GM21515 (cell line): ENCODE measurements around the gene RUNX2.

Experiments
- ATAC-seq: cut with Tn5 transposase; IDR thresholded peaks from one replicate; pipeline ENCODE4 v1.9.1; 2021; ENCODE audit not compliant: unreplicated experiment

The RUNX2 gene

DNA sequence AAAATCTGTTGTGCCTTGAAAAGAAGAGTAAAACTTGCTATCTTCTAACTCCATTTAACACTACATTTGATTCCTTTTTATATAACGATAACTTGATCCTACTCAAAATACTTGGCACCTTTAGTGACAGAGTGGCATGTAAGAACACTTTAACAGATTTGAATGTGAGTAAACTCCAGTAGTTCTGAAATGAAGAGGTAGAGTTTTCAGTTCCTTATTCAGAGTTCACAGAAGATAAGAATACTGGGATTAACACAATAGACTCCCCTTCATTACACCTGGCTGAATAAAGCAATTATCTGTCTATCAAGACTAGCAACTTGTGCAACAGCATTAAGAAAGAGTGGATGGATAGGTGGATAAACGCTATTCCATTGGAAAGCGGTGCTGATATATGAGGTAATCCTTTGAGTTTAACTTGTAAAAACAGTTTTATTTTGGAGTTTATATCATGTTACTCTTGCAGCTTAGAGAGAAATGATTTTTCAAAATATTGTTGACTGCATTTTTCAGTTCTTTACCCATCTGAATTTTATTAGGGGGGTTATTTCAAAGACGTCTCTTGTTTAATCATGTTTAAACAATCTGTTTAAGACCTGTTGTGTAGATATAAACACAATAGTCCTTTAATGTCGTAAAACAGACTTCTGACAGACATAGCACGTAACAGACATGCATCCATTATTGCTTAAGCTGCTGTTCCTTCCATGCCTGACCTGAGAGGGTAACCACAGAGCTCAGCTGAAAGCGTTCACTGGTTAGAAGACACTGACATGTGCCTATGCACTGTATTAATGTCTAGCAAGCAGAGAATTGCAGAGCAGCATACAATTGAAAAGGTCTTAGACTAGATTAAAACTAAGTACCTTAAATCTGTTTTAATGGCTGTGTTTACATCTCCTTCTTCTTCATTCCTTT, 152.0 kb downstream of the RUNX2 start:
- peak; percentile 91 for ATAC-seq

- no peak for ATAC-seq
Observed at GRCh38 chr6:45480752-45481415, 152.8 kb downstream of the RUNX2 start.

GRCh38 chr6:45483021-45483420, 154.9 kb downstream of the RUNX2 start:
- no peak for ATAC-seq

DNA sequence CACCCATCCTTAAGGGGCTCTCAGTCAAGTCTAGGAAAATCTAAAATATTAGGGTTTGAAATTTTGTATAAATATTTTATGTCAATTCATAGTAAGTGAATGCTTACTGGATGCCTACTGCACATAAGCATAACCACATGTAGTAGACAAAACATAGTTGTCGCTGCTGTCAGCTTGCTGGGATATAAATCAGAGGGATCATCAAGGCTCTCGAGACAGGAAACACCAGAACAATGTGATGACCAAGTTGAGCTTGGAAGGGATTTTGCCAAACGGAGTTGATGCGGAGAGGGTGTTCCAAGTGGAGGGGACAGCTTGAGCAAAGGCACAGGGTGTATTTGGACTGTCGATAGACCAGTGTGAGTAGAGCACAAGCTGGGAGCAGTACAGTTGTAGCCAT, 155.4 kb downstream of the RUNX2 start:
- no peak for ATAC-seq

- ATAC-seq: no peak
Observed at GRCh38 chr6:45486736-45487135, 158.6 kb downstream of the RUNX2 start.

- ATAC-seq: no peak
Observed at GRCh38 chr6:45487645-45488044, 159.5 kb downstream of the RUNX2 start.

DNA sequence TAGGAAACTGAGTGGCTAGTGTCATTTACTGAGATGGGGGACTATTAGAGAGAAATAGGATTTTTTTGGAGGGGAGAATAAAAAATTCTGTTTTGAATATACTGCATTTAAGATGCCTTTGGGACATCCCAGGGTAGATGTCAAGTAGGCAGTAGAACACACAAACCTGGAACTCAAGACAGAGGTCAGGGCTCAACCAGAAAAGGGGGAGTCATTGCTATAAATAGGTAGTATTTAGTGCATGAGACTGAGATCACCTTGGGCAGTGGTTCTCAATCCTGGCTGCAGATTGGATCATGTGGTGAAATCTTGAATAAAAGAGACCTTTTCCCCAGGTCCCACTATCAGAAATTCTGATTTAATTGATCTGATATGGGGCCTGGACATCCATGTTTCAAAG, 160.1 kb downstream of the RUNX2 start:
- no peak for ATAC-seq

DNA sequence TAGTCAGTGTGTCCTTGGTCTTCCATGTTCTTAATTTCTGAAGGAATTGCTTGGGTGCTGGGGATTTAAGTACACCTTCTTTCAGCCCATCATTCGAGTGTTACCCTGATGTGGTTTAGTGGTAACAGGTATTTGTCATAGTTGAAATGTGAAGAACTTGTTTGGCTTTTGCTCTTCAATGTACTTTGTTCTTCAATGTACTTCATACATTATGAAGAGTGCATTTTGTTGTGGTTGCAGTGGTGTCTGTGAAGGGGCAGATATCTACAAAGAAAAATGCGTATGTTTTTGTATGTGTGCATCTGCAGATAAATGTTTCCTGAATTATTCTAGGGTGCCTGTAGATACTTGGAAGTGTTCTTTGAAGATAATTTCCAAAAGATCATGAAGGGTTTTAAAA, 160.8 kb downstream of the RUNX2 start:
- ATAC-seq: no peak

DNA sequence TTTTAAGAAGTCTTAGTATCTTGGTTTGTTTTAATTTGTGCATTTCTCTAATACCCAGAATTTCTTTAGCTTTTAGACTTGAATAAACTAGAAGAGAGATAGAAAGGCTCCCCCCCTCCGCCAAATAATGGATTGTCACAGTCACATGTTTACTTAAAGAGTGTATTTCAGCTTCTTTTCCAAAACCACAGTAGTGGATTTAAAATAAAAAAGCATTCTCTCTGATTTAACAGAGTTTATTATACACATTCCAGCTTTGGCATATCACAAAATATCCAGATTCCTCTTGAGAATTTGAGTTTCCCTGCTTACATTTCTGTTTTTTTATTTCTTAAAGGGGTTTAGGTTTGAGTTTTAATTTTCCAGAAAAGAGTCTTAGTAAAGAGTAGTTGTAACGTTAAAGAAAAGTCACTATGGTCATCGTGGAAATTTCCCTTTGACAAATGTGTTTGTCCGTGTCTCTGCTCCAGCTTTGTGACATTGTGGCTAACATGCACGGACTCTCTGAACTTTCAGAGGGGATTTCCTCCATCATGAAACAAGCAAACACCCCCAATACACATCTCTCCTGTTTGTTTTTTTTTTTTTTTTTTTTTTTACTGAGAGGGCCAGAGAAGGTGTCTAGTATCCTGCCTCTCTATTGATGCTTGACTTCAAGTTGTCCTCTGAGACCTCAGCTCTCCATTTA, 163.1 kb downstream of the RUNX2 start:
- no peak for ATAC-seq

DNA sequence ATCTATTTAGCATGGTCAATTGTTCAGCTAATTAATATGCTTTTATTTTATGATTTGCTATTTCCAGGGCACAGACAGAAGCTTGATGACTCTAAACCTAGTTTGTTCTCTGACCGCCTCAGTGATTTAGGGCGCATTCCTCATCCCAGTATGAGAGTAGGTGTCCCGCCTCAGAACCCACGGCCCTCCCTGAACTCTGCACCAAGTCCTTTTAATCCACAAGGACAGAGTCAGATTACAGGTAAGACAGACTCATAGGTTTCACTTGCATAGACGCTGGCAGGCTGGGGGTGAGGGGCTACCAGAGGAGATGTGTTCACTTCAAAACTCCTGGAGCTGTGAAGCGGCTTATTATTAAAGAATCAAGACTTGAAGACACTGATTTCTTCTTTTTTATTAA, 163.7 kb downstream of the RUNX2 start:
- ATAC-seq: no peak

- ATAC-seq: no peak
Observed at GRCh38 chr6:45493761-45494160, 165.6 kb downstream of the RUNX2 start.

DNA sequence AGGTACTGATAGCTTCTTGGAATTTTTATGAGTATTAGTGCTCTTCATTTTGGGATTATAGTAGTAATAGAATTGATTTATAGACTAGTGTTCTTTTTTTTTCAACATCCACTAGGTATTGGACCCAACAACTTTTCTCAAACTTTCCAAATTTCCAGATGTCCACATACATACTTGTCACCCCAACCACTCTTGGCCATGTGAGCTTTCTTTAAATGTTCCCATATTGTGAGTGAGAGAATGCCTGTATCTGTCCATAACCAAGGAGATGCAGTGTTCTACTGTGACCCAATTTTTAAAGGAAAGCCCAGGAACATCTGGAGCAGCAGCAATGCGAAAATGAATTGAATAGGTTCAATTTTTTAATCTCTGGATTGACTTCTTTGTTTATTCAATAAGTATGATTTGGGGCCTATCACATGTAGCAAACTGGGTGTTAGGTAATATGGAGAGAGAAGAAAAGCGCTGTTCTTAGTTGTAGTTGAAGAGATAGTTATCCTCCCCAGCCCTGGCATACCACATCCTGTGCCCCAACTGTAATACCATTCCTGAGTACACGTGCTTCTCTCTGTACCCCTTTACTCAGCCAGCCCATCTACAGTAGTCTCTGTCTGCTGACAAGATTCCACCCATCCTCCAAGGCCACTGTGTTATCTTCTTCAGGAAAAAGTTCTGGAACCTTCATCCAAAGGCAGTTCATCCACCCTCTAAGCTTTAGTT, 166.4 kb downstream of the RUNX2 start:
- no peak for ATAC-seq

DNA sequence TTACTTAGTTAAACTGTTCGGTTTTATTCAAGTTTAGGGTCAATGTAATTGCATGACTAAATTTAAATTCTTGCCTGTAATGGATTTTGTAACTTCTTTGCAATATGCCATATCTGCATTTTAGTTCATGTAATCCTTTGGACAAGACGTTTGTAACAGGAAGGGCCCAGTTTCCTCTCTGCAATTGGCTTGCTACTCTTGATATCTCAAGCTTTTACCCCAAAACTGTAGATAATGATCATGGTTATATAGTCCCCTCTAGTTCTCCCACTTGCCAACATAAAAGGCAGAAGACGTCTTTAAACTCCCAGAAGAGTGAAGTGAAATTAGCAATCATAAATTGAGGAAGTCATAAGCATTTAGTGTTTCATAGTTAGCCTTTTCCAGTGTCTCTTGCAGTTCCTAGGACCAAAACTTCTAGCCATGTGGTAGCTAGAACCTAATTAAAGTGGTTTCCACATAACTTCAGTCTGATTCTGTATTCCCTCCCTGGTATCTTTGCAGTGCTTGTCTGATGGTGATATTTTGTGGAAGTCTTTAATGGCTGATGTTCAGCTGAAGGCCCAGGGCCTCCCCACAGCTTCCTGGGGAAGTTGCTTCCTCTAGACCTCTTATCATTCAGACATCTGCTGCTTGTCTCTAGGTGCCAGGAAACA, 167.4 kb downstream of the RUNX2 start:
- no peak for ATAC-seq

DNA sequence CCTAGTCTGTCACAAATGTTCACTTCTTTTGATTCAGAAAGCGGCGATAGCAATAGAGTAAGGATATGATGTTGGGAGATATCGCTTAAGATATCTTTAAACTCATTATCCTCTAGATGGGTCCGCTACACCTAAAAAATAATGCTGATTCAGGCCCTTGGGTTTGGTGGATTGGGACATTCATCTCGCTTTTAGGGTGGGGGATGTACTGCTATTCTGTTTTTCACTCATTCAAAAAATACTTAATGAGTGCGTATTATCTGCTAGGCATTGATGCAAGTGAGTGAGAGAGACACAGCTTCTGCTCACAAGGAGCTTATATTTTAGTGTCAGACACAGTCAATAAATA, 167.9 kb downstream of the RUNX2 start:
- ATAC-seq: no peak

GRCh38 chr6:45498591-45498990, 170.5 kb downstream of the RUNX2 start:
- ATAC-seq: no peak

- ATAC-seq: no peak
Observed at GRCh38 chr6:45500924-45501816, 173.0 kb downstream of the RUNX2 start.

GRCh38 chr6:45502456-45502855, 174.3 kb downstream of the RUNX2 start:
- ATAC-seq: no peak

DNA sequence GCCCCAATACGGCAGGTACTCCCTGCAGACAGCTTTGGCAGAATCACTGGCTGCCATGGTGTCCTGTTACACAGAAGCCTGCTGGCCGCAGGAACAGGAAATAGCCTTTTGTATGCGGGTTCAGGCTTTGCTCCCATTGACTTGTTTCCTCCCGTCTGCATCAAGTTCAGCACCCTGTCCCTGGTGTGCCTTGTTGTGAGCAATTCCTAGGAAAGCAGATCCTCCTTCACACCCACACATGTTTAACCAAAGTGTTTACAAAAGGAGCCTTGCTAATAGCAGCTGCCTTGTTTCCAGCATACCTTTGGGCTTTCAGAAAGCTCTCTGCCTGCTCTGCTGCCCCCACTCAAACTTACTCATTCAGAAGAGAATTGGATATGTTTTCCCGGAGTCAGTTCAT, 176.8 kb downstream of the RUNX2 start:
- ATAC-seq: no peak

- no peak for ATAC-seq
Observed at GRCh38 chr6:45505470-45505869, 177.3 kb downstream of the RUNX2 start.

DNA sequence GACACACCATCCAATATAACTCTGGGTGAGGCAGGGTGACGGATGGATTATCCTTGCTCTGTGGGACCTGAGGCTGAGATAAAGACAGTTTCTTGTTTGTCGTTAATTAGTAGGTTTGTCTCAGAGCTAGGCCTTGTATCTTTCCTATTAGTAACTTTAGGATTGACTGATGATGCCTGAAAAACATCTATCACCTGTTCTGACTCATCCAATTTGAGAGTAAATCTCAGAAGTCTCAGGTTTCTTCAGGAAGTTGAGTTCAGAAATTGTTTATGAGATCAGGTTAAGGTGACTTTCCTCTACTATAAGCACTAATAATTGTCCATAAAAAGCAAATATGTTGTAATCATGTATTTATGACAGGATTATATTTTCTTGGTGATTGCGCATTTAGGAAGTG, 179.1 kb downstream of the RUNX2 start:
- ATAC-seq: no peak
